ENCODE data around the gene ZRANB2. TPM values are rescaled to one million over a fixed set of nuclear protein-coding genes. Genes with fewer than 3 reads are reported as not detected.

ZRANB2 gene
- total RNA-seq, 6 experiments from 2014 or later = 18.3 to 32.0 (median 24.7) TPM

DNA sequence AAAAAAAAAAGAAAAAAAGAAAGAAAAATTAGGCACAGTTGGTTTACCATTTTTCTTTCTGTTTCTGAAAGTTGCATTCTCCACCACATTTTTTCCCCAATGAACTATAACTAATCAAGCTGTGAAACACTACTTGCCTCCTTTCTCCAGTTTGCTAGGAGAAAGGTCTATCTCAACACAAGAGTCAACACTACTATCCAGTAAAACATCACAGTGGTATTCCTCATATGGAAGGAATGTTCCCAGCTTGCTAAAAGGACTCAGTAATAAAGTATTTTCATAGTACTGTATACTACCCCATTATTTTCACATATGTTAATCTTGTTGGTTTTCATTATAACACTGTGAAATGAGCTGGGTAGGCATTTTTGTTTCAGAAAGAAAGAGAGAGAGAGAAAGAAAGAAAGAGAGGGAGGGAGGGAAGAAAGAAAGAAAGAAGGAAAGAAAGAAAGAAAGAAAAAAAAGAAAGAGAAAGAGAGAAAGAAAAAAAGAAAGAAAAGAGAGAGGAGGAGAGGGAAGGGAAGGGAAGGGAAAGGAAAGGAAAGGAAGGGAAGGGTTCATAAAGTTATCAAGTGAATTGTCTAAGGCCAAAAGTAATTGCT lies 41.1 kb downstream of the ZRANB2 start:
- intact Hi-C loops (cut with DNase I) = loop anchor here in 1 of 2 donors (10.0 kb wide), 1 partner anchor 355 kb away; no protein-coding TSS in a partner anchor
- no peaks in the 10 kb centered on the region for H3K9me3 ChIP-seq
- DNase-seq = no peak
- H3K27ac ChIP-seq = no peak overlapping the region
- H3K36me3 ChIP-seq = no peaks in the 10 kb centered on the region
- TF ChIP-seq, protein P1, sequence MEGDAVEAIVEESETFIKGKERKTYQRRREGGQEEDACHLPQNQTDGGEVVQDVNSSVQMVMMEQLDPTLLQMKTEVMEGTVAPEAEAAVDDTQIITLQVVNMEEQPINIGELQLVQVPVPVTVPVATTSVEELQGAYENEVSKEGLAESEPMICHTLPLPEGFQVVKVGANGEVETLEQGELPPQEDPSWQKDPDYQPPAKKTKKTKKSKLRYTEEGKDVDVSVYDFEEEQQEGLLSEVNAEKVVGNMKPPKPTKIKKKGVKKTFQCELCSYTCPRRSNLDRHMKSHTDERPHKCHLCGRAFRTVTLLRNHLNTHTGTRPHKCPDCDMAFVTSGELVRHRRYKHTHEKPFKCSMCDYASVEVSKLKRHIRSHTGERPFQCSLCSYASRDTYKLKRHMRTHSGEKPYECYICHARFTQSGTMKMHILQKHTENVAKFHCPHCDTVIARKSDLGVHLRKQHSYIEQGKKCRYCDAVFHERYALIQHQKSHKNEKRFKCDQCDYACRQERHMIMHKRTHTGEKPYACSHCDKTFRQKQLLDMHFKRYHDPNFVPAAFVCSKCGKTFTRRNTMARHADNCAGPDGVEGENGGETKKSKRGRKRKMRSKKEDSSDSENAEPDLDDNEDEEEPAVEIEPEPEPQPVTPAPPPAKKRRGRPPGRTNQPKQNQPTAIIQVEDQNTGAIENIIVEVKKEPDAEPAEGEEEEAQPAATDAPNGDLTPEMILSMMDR (IDR thresholded peaks at IDR 0.05) = no peak
- TF ChIP-seq POLR2A (IDR thresholded peaks at IDR 0.05) = no peak
- no peaks in the 10 kb centered on the region for H3K4me1 ChIP-seq
- no peak overlapping the region for H3K4me3 ChIP-seq
- no peak for ATAC-seq
- H3K27me3 ChIP-seq = no peaks in the 10 kb centered on the region

DNA sequence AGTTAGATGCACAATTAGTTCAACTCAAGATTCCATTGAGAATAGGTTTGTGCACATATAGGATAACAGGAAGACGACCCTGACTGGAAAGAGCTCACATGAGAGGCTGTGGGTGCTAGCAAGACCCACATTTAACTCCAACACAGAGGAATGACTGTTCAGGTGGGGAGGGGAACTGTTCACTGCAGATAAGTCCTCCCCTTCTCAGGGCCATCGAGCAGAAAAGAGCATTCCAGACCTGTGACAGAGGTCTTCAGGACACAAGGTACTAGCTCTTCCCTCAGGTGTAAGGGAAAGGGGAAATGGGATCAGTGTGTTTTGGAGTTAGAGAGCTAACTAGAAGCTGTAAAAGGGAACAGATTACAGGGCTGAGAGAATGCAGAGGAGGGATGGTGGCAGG lies 41.9 kb downstream of the ZRANB2 start:
- TF ChIP-seq POLR2A (IDR thresholded peaks at IDR 0.05) = no peak
- TF ChIP-seq, protein P1 (IDR thresholded peaks at IDR 0.05) = no peak

DNA sequence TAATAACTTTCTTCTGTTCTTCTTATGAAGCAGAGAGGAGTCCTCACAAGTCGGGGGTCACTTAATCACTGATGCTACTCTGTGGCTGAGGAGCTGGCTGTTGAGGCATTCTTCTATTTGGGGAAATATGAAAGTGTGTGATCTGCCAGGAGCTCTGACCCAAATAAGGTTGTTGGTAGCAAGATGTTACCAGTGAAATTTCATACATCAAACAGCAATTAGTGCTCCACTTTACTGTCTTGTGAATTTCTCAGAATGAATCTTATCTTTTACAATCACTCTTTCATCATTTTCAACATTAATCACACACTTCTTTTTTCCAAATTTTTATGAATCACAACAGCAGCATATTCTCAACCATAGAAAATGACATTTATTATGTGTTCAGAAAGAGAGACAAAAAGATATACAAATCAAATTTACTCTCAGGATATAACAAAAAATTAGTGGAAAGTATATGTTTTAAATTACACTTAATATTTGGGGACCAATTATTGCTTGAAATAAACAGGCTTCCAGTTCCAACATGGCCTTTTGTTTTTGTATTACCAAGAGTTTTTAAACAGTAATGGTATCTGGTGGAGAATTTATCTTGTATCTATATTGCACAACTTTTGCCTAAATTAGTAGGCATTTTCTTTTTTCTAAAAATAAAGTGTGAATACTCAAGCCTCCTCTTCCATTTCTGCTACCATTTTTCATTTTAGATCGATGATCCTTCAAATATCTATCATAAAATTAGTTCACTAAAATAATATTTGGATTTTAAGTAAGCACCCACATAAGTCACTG lies 42.8 kb downstream of the ZRANB2 start:
- TF ChIP-seq, protein P1 (IDR thresholded peaks at IDR 0.05) = no peak
- TF ChIP-seq POLR2A (IDR thresholded peaks at IDR 0.05) = no peak
- DNase-seq (no peak), ATAC-seq (no peak)
- no peak overlapping the region for H3K27ac ChIP-seq
- H3K36me3 ChIP-seq = no peaks in the 10 kb centered on the region
- H3K27me3 ChIP-seq = no peaks in the 10 kb centered on the region
- intact Hi-C loops (cut with DNase I) = no loop called here
- 50% methylated on average over 1 of the region's 2 CpGs for WGBS (ENCODE audit: insufficient coverage, low coverage, low lambda C conversion rate, missing lambda C conversion rate)
- H3K4me3 ChIP-seq = no peak overlapping the region
- no peaks in the 10 kb centered on the region for H3K9me3 ChIP-seq
- no peaks in the 10 kb centered on the region for H3K4me1 ChIP-seq

More for the DNA sequence above, 41.9 kb downstream of the ZRANB2 start:
- H3K27me3 ChIP-seq = no peaks in the 10 kb centered on the region
- ATAC-seq (no peak), DNase-seq (no peak)
- intact Hi-C loops (cut with DNase I) = no loop called here
- 37% methylated on average over 2 of the region's 2 CpGs for WGBS (ENCODE audit: insufficient coverage, low coverage, low lambda C conversion rate, missing lambda C conversion rate)
- H3K9me3 ChIP-seq = no peaks in the 10 kb centered on the region
- H3K4me1 ChIP-seq = no peaks in the 10 kb centered on the region
- no peaks in the 10 kb centered on the region for H3K36me3 ChIP-seq
- no peak overlapping the region for H3K4me3 ChIP-seq
- H3K27ac ChIP-seq = no peak overlapping the region

DNA sequence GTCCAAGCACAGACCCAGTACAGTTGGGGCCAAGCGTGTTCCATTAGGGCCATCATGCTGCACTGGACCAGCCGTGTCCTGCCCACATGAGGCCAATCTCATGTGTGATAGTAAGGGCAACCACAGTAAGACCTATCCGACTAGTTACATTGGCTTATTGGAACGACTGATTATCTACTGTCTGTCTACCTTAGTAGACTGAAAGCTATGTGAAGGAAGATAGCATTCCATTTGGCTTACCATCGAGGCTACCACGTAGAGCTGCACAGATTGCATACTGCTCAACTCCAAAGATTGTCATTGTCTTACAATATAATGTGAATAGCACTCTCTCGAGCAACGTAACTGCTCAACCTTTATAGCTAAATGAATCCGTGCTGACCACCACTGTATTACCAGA lies 43.8 kb downstream of the ZRANB2 start:
- Histone ChIP-seq H3K36me3 (no peaks in the 10 kb centered on the region), H3K4me3 (no peak overlapping the region), H3K27me3 (no peaks in the 10 kb centered on the region), H3K4me1 (no peaks in the 10 kb centered on the region), H3K9me3 (no peaks in the 10 kb centered on the region), H3K27ac (no peak overlapping the region)
- DNase-seq = no peak
- TF ChIP-seq, protein P1 (IDR thresholded peaks at IDR 0.05) = no peak
- no peak for TF ChIP-seq POLR2A (IDR thresholded peaks at IDR 0.05)
- intact Hi-C loops (cut with DNase I) = no loop called here
- no peak for ATAC-seq
- 69% methylated on average over 6 of the region's 9 CpGs for WGBS (ENCODE audit: insufficient coverage, low coverage, low lambda C conversion rate, missing lambda C conversion rate)

All from right lobe of liver (tissue), 6 donors.